Renal pelvis (tissue), 4 donors: ENCODE measurements around the gene CALCOCO1. TPM values are rescaled to one million over a fixed set of nuclear protein-coding genes. Genes with fewer than 3 reads are reported as not detected.
"Not testable (repeated sequence)": the region's sequence is repeated elsewhere in the genome, so short reads cannot be mapped to it uniquely, and the experiment has no call there.

Experiments
- DNase-seq: peaks from one replicate; pipeline ENCODE4 v3.0.0-alpha.2; 2013
- polyA plus RNA-seq, 3 donors: library from polyadenylated mRNA; unstranded; fragments of 120-200 nt; gene quantifications; one replicate each; pipeline ENCODE4 v1.2.1, GENCODE V29; 2013; ENCODE audit not compliant: insufficient read length in 3 of 3

The CALCOCO1 gene
- polyA plus RNA-seq, 3 donors = 121 to 142 (median 139) TPM

GRCh38 chr12:53700567-53700966 lies 26.7 kb downstream of the CALCOCO1 start:
- no peak for DNase-seq

- DNase-seq = peak; percentile 38
Measured at GRCh38 chr12:53699678-53700025, 27.6 kb downstream of the CALCOCO1 start.

GRCh38 chr12:53698948-53699677 lies 28.1 kb downstream of the CALCOCO1 start:
- DNase-seq = no peak

- DNase-seq = peak; percentile 56
Measured at GRCh38 chr12:53696655-53697331, 30.5 kb downstream of the CALCOCO1 start.

GRCh38 chr12:53696285-53696654 lies 31.0 kb downstream of the CALCOCO1 start:
- peak; percentile 91 for DNase-seq

- DNase-seq = peak; percentile 42
Measured at GRCh38 chr12:53695152-53696145, 31.8 kb downstream of the CALCOCO1 start.

GRCh38 chr12:53694756-53695151 lies 32.5 kb downstream of the CALCOCO1 start:
- DNase-seq = no peak

- no peak for DNase-seq
Measured at GRCh38 chr12:53688134-53688533, 39.1 kb downstream of the CALCOCO1 start.

GRCh38 chr12:53686436-53686835 lies 40.8 kb downstream of the CALCOCO1 start:
- no peak for DNase-seq

- no peak for DNase-seq
Measured at GRCh38 chr12:53684654-53685220, 42.5 kb downstream of the CALCOCO1 start.

- no peak for DNase-seq
Measured at GRCh38 chr12:53683983-53684382, 43.3 kb downstream of the CALCOCO1 start.

GRCh38 chr12:53683494-53683893 lies 43.8 kb downstream of the CALCOCO1 start:
- no peak for DNase-seq

- DNase-seq = not testable (repeated sequence)
Measured at GRCh38 chr12:53680061-53680460, 47.2 kb downstream of the CALCOCO1 start.

- DNase-seq = peak; percentile 34
Measured at GRCh38 chr12:53677800-53678148, 49.5 kb downstream of the CALCOCO1 start.

GRCh38 chr12:53677016-53677799 lies 50.0 kb downstream of the CALCOCO1 start:
- DNase-seq = peak; percentile 75

GRCh38 chr12:53676656-53677015 lies 50.6 kb downstream of the CALCOCO1 start:
- DNase-seq = peak; percentile 77

GRCh38 chr12:53675701-53676607 lies 51.3 kb downstream of the CALCOCO1 start, which contains the start of gene ATP5MC2:
Gene ATP5MC2 (minus strand): TSS chr12:53676083. CDS start chr12:53672614, 3,469 bp downstream.
- DNase-seq = peak; percentile 98

GRCh38 chr12:53674977-53675700 lies 52.1 kb downstream of the CALCOCO1 start:
- no peak for DNase-seq

- no peak for DNase-seq
Measured at GRCh38 chr12:53670971-53671370, 56.3 kb downstream of the CALCOCO1 start.
